Activated naive CD4-positive, alpha-beta T cell (primary cell): Measurements from ENCODE around the gene A2ML1.
"Not testable (repeated sequence)": the region's sequence is repeated elsewhere in the genome, so short reads cannot be mapped to it uniquely, and the experiment has no call there.

Experiments used
- DNase-seq, 4 experiments: peaks; one replicate each; lab custom pipeline; 2025; lab: John Stamatoyannopoulos, UW

The A2ML1 gene

DNA sequence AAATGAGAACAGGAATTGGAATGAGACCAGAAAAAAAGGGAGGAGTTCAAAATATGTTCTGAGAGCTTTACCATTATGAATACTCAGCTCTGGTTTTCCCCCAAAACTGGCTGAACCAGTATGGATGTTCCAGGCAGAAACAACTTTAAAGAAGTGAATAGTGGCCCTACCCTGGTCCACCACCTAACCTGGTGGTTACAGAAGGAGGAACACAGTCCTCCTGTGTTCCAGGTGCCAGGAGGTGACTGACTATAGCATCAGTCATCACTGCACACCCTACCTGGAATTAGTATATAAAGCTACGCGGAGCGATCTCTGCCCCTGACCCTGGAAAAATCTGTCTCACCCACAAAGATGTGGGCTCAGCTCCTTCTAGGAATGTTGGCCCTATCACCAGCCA is at the start of gene A2ML1:
Gene A2ML1, plus strand, starts transcription at position 324 of the 400 bp plus-strand sequence. Its CDS starts 31 bp downstream, at position 355.
- DNase-seq = no peak

DNA sequence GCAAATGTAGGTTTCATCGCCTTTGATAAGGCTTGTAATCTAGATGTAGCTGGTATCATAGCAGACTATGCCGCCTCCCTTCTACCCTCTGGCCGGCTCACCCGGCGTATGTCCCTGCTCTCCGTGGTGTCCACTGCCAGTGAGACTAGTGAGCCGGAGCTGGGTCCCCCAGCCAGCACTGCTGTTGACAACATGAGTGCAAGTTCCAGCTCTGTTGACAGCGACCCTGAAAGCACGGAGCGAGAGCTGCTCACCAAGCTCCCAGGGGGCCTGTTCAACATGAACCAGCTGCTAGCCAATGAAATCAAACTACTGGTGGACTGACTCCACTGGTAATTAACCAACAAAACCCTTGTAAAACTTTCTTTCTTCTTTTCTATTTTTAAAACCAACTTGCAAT is 49.0 kb upstream of the A2ML1 start:
- no peak for DNase-seq

DNA sequence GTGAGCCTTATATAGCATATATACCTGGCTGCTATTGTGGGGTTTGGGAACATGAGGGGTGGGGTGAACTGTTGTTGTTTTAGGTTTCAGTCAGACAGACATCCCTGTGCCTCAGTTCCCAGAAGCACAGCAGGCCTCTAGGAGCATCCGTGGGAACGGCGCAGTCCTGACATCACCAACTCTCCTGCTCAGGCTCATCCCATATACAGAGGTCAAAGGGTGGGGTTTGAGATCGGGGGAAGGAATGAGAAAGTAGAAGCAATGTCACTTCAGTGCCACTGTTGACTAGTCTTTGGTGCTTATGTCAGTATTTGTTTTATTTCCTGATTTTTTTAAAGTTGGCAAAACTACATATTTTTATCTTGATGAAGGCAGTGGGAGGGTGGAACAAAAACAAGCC is 43.1 kb upstream of the A2ML1 start:
- DNase-seq = no peak

DNA sequence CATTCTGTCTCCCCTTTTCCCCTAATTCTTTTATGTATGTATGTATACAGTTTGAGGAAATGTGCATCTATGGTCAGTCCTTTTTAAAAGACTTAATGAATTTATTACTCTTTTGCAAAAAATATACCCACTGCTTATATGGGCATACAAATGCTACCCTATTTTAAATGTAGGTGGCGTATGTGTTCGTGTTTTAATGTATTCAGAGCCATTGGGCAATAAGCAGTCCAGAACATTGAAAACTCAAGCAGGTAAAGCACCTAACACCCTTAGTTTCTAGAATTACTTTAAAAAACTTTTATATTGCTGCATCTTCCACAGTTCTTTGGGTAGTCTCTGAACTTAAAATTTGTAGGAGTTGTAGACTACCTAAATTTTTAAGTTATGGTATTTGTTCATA is 42.6 kb upstream of the A2ML1 start:
- no peak for DNase-seq

DNA sequence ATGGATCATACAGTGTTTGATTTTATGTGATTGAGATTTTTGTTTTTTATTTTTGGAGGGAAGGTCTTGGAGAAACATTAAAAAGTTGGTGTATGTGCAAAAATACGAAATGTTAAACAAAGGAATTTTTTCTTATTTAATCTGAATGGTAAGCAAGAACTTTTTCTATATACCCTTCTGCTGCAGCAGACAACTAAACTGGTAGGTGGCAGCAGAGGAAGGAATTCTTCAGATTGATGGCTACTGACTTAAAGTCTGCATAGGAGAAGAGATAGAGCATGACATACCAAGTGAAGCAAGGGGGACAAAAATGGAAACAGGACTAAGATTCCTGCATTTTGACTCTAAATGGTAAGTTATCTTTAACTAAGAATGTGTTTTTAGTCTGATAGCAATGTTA is 42.0 kb upstream of the A2ML1 start:
- DNase-seq = no peak

DNA sequence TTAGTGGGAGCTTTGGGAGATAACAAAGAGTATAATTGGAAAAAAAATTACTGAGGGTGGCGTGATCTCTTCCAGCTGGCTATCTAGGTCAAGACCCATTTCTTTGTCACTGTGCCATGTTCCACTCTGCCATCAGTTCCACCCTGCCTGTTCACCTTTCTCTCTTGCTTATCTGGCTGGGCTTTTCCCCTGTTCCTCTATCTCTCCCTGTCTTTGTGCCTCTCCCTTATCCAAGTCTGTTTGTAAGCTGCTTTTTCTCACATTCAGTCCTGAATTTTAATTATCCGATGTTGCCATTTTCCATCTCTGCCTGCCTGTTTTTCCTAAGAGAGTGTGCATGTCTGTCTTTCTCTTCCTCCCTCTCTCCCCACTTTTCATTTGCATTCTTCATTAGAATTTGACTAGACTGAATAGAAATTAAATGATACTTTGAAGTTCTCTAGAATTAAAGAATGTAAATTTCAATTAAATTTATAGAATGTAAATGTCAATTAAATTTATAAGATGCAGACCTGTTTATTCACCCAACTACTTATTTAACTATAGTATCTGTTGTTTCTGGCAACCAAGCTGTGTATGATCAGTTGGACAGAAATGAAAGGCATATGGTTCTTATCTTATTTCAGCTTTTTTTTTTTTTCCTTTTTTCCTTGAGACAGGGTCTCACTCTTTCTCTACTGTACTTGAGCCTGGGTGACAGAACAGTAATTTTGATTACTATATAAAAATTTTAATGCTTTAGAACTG is 40.9 kb upstream of the A2ML1 start:
- no peak for DNase-seq

DNA sequence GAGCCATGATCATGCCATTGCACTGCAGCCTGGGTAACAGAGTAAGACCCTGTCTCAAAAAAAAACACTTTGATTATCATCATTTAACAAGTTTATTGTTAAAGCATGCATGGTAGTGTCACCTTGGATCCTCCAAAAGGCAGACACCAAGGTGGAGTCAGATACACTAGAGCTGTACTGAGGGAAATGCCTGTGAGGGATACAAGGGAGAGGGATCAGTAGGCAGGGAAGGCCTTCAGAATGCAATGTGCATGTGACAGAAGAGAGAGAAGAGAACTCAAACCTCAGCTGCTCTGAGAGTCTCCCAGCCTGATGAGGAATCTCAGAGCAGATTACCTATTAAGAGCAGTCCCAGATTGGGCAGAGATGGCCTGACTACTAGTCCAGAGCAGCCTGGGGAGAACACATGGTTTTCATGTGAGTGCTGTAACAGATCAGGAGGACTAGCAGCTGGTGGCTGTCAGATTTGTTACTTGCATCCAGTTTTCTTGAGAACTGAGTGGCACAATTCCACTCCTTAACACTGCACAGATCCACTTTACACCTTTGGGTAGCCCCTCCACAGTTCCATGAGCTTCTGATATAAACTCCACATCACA is 38.0 kb upstream of the A2ML1 start:
- no peak for DNase-seq

DNA sequence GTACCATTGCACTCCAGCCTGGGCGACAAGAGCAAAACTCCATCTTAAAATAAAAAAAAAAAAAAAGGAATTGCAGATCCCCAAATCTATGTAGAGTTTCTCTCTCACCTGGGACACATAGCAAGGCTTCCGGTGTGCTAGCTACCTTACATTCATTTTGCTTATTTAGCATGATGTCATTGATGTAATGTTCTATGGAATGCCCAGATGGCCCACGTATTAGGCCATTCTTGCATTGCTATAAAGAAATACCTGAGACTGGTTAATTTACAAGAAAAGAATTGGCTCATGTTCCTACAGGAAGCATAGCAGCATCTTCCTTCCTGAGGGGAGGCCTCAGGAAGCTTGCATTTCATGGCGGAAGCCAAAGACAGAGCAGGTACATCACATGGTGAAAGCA is 36.9 kb upstream of the A2ML1 start:
- no peak for DNase-seq

DNA sequence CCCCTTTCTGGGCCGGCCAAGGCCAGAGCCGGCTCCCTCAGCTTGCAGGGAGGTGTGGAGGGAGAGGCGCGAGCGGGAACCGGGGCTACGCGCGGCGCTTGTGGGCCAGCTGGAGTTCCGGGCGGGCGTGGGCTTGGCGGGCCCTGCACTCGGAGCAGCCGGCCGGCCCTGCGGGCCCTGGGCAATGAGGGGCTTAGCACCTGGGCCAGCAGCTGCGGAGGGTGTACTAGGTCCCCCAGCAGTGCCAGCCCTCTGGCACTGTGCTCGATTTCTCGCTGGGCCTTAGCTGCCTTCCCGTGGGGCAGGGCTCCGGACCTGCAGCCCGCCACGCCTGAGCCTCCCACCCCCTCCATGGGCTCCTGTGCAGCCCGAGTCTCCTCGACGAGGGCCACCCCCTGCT is 35.2 kb upstream of the A2ML1 start:
- DNase-seq = not testable (repeated sequence)

DNA sequence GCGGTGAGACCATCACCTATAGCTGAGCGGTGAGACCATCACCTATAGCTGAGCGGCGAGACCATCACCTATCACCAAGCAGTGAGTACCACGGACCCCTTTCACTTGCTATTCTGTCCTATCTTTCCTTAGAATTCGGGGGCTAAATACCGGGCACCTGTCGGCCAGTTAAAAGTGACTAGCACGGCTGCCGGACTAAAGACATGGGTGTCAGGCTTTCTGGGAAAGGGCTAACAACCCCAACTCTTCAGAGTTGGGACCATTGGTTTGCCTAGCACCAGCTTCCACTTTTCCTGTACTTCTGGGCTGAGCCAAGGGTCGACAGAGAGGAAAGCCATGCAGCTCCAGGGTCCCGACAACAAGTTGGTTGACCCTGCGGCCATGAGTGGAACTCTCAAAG is 33.7 kb upstream of the A2ML1 start:
- not testable (repeated sequence) for DNase-seq

DNA sequence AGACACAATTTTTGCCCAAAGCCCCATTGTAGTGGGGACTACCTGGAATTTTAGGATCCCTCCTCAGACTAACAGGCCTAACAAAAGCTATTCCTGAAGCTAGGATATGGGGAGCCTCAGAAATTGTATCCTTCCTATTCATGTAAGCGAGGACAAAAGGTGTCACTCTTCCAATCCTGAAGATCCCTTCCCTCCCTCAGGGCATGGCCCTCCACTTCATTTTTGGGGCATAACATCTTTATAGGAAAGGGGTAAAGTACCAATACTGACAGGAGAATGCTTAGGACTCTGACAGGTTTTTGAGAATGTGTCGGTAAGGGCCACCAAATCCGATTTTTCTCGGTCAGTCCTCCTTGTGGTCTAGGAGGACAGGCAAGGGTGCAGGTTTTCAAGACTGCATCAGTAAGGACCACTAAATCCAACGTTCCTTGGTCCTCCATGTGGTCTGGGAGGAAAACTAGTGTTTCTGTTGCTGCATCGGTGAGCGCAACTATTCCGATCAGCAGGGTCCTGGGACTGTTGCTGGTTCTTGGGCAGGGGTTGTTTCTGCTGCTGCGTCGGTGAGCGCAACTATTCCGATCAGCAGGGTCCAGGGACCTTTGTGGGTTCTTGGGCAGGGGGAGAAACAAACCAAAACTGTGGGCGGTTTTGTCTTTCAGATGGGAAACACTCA is 32.9 kb upstream of the A2ML1 start:
- not testable (repeated sequence) for DNase-seq

DNA sequence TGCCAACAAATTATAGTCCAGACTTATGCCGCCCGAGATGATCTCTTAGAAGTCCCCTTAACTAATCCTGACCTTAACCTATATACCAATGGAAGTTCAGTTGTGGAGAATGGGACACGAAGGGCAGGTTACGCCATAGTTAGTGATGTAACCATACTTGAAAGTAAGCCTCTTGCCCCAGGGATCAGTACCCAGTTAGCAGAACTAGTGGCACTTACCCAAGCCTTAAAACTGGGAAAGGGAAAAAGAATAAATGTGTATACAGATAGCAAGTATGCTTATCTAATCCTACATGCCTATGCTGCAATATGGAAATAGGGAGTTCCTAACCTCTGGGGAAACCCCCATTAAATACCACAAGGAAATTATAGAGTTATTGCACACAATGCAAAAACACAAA is 29.2 kb upstream of the A2ML1 start:
- not testable (repeated sequence) for DNase-seq

DNA sequence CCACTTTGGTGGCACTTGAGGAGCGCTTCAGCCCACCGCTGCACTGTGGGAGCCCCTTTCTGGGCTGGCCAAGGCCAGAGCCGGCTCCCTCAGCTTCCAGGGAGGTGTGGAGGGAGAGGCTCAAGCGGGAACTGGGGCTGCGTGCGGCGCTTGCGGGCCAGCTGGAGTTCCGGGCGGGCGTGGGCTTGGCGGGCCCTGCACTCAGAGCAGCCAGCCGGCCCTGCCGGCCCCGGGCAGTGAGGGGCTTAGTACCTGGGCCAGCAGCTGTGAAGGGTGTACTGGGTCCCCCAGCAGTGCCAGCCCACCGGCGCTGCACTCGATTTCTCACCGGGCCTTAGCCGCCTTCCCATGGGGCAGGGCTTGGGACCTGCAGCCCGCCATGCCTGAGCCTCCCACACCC is 27.8 kb upstream of the A2ML1 start:
- not testable (repeated sequence) for DNase-seq

DNA sequence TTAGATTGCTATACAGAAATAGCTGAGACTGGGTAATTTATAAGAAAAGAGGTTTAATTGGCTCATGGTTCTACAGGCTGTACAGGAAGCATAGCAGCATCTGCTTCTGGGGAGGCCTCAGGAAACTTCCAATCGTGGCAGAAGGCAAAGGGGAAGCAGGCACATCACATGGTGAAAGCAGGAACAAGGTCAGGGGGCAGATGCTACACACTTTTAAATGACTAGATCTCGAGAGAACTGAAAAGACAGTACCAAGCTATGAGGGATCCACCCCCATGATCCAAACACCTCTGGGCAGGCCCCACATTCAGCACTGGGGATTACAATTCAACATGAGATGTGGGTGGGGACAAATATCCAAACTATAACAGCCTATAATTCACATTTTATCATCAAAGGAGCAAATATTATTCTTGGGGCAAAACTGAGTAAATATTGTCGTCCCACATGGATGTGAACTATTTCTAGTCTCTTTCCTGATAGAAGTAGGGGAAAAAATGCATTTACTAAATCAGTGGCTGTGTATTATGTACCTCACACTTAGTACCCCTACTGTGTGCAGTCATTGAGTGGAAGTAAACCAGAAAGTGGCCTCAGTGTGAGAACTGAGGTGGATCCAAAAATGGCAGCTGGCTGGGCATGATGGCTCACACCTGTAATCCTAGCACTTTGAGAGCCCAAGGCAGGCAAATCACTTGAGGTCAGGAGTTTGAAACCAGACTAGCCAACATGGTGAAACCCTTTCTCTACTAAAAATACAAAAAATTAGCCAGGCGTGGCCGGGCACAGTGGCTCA is 25.4 kb upstream of the A2ML1 start:
- no peak for DNase-seq

DNA sequence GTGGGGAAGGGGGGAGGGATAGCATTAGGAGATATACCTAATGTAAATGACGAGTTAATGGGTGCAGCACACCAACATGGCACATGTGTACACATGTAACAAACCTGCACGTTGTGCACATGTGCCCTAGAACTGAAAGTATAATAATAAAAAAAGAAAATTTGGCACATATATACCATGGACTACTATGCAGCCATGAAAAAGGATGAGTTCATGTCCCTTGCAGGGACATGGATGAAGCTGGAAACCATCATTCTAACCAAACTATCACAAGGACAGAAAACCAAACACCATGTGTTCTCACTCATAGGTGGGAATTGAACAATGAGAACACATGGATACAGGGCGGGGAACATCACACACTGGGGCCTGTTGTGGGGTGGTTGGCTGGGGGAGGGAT is 21.2 kb upstream of the A2ML1 start:
- not testable (repeated sequence) for DNase-seq

DNA sequence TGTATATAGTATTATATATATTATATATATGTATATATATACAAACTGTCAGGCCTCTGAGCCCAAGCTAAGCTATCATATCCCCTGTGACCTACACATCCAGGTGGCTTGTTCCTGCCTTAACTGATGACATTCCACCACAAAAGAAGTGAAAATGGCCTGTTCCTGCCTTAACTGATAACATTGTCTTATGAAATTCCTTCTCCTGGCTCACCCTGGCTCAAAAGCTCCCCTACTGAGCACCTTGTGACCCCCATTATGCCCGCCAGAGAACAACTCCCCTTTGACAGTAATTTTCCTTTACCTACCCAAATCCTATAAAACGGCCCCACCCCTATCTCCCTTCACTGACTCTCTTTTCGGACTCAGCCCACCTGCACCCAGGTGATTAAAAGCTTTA is 17.6 kb upstream of the A2ML1 start:
- not testable (repeated sequence) for DNase-seq

DNA sequence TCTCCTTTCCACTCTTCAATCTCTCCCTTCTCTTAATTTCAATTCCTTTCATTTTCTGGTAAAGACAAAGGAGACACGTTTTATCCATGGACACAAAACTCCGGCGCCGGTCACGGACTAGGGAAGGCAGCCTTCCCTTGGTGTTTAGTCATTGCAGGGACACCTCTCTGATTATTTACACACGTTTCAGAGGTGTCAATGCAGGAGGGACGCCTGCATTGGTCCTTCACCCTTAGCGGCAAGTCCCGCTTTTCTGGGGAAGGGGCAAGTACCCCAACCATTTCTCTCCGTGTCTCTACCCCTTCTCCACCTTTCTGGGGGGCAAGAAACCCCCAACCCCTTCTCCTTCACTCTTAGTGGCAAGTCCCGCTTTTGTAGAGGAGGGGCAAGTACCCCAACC is 16.9 kb upstream of the A2ML1 start:
- DNase-seq = not testable (repeated sequence)

DNA sequence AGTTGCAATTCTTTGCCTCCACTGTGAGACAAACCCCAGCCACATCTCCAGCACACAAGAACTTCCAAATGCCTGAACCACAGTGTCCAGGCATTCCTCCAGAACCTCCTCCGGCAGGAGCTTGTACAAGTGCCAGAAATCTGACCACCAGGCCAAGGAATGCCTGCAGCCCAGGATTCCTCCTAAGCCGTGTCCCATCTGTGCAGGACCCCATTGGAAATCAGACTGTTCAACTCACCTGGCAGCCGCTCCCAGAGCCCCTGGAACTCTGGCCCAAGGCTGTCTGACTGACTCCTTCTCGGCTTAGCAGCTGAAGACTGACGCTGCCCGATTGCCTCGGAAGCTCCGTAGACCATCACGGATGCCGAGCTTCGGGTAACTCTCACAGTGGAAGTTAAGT is 15.3 kb upstream of the A2ML1 start:
- not testable (repeated sequence) for DNase-seq

DNA sequence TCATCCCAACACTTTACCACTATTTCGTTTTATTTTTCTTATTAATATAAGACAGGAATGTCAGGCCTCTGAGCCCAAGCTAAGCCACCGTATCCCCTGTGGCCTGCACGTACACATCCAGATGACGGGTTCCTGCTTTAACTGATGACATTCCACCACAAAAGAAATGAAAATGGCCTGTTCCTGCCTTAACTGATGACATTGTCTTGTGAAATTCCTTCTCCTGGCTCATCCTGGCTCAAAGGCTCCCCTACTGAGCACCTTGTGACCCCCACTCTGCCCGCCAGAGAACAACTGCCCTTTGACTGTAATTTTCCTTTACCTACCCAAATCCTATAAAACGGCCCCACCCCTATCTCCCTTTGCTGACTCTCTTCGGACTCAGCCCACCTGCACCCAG is 12.3 kb upstream of the A2ML1 start:
- DNase-seq = not testable (repeated sequence)

DNA sequence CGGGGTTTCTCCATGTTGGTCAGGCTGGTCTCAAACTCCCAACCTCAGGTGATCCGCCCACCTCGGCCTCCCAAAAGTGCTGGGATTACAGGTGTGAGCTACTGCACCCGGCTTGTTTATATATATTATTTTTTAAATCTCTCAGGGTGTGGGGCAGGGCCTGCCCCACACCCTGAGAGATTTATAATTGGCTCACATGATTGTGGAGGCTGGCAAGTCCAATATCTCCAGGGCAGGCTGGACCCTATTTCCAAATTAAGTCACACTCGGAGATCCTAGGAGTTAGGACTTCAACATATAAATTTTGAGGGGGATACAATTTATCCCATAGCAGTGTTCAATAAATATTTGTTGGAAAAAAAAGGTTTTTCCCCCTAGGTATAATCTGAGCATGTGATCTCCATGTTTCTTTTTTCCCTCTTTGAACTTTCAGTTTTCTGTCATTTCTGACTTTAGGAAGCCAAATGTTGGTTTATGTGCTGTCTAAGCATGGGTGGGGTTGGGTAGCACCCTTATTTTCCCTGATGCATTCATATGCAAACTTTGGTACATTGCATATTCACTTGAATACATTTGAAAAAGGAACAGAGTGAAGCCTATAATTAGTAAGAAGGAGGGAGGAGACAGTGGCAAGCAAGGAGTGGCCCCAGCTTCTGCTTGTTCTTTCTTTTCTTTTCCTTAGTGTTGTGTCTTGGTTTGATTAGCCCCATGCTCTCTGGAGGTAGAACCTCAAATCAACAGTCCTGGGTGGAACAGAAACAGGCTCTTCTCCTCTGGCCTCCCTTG is 8.7 kb upstream of the A2ML1 start:
- DNase-seq = no peak

DNA sequence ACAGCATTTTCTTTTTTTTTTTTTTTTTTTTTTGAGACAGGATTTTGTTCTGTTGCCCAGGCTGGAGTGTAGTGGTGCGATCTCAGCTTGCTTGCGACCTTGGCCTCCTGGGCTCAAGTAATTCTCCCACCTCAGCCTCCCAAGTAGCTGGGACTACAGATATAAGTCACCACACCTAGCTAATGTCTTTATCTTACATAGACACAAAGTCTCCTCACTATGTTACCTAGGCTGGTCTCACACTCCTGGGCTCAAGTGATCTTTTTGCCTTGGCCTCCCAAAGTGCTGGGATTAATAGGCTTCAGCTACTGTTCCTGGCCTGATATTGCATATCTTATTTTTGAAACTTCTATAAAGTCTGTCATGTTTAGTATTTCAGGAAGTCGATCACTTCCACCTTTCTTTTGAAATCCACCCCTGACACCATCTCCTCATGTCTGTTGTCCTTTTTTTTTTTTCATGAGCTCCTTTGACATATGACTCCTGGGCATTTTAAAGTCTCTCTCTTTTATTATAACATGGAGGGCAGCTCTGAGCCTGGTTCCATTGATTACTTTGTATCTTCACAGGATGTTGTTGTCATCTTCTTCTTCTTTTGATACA is 5.9 kb upstream of the A2ML1 start:
- no peak for DNase-seq
